Effector memory CD4-positive, alpha-beta T cell (primary cell): Measurements from ENCODE around the gene NPTXR.

Experiments used
- DNase-seq, 3 donors: peaks; one replicate each; pipeline ENCODE4 v3.0.0-alpha.2; 2020
- H3K27ac ChIP-seq: 2 replicates; pipeline ENCODE4 v1.7.0; 2013; ENCODE audit warnings: mild to moderate bottlenecking, low read length, moderate library complexity; ENCODE audit not compliant: insufficient read depth, poor library complexity, severe bottlenecking
- H3K27me3 ChIP-seq: replicated peaks from 2 replicates; pipeline ENCODE4 v1.7.0; 2013; ENCODE audit warnings: mild to moderate bottlenecking, low read length; ENCODE audit not compliant: insufficient read depth, control insufficient read depth, poor library complexity, severe bottlenecking
- H3K36me3 ChIP-seq: 2 replicates; pipeline ENCODE4 v1.7.0; 2013; ENCODE audit warnings: mild to moderate bottlenecking, low read length, moderate library complexity; ENCODE audit not compliant: control insufficient read depth, insufficient read depth
- H3K4me1 ChIP-seq: 2 replicates; pipeline ENCODE4 v1.7.0; 2013; ENCODE audit warnings: low read length, mild to moderate bottlenecking; ENCODE audit not compliant: control insufficient read depth, insufficient read depth, poor library complexity, severe bottlenecking
- H3K4me3 ChIP-seq: 2 replicates; pipeline ENCODE4 v1.7.0; 2013; ENCODE audit warnings: low read length, low read depth, mild to moderate bottlenecking; ENCODE audit not compliant: insufficient read depth, poor library complexity, severe bottlenecking
- H3K9me3 ChIP-seq: 2 replicates; pipeline ENCODE4 v1.7.0; 2013; ENCODE audit warnings: mild to moderate bottlenecking, low read length, moderate library complexity; ENCODE audit not compliant: control insufficient read depth

NPTXR gene

GRCh38 chr22:38784856-38785255 lies 59.0 kb downstream of the NPTXR start:
- Histone ChIP-seq H3K4me3 (no peak overlapping the region), H3K4me1 (no peaks in the 10 kb centered on the region), H3K27me3 (no peaks in the 10 kb centered on the region), H3K9me3 (no peaks in the 10 kb centered on the region), H3K36me3 (no peaks in the 10 kb centered on the region), H3K27ac (no peak overlapping the region)
- DNase-seq: no peak

DNA sequence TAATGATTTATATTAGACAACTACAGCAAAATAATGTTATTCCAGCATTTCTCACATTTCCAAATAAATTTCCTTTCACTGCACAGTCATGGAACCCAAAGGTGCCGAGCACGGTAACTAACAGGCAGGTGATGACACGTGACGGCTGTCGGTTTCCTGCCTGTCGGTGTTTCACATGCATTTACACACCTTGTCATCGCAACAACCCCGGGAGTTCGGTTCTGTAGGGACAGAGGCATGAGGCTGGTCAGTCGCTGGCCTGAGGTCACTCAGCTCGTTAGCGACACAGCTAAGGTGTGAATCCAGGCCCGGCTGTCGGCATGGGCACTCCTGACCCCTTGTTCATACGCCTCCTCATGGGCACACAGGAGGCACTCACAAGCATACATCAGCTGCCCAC lies 59.8 kb downstream of the NPTXR start:
- H3K4me3 ChIP-seq: no peak overlapping the region
- no peak for DNase-seq
- H3K4me1 ChIP-seq: no peaks in the 10 kb centered on the region
- H3K27ac ChIP-seq: no peak overlapping the region
- peaks cover 4% of the 10 kb centered on the region for H3K36me3 ChIP-seq
- H3K27me3 ChIP-seq: no peaks in the 10 kb centered on the region
- no peaks in the 10 kb centered on the region for H3K9me3 ChIP-seq

DNA sequence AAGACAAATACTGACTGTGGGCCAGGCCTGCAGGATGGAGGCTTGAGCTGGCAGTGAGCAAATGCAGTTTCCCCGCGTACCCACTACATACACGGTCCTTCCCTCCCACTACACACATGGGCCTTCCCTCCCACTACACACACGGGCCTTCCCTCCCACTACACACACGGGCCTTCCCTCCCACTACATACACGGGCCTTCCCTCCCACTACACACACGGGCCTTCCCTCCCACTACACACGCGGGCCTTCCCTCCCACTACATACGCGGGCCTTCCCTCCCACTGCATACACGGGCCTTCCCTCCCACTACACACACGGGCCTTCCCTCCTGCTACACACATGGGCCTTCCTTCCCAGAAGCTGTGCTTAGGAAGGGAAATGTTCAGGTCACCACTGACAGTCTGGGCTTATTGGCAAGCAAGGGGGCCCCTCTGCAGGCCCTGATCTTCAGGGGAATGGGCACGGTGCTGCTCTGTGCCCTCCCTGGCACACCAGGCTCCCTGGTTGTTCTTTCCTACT lies 60.7 kb downstream of the NPTXR start:
- no peak overlapping the region for H3K27ac ChIP-seq
- no peak overlapping the region for H3K4me3 ChIP-seq
- no peaks in the 10 kb centered on the region for H3K9me3 ChIP-seq
- no peaks in the 10 kb centered on the region for H3K4me1 ChIP-seq
- no peaks in the 10 kb centered on the region for H3K27me3 ChIP-seq
- peaks cover 4% of the 10 kb centered on the region for H3K36me3 ChIP-seq
- DNase-seq: no peak

- DNase-seq: no peak
- H3K9me3 ChIP-seq: no peaks in the 10 kb centered on the region
- no peak overlapping the region for H3K27ac ChIP-seq
- peaks cover 4% of the 10 kb centered on the region for H3K36me3 ChIP-seq
- no peaks in the 10 kb centered on the region for H3K4me1 ChIP-seq
- no peak overlapping the region for H3K4me3 ChIP-seq
- no peaks in the 10 kb centered on the region for H3K27me3 ChIP-seq
Measured at GRCh38 chr22:38782402-38783094, 61.3 kb downstream of the NPTXR start.

DNA sequence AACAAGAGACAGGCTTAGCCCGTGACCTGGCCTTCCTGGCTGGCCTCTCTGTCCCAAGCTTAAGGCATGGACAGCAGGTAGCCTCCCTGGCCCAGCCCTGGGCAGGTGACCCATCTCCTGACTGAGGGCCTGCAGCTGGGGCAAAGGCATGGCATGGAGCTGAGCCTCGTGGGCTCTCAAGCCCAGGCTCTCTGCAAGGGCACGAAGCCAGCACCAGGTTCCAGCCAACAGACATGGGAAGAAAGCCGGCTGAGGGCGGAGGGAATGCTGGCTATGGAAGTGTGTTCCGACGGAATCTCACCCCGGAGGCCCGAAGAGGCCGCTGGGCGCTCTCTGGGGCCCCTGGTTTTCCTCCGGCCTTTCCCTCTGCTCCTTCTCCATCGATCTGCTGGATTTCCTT lies 62.8 kb downstream of the NPTXR start:
- Histone ChIP-seq H3K27me3 (no peaks in the 10 kb centered on the region), H3K9me3 (no peaks in the 10 kb centered on the region), H3K36me3 (peaks cover 4% of the 10 kb centered on the region), H3K27ac (no peak overlapping the region), H3K4me1 (no peaks in the 10 kb centered on the region), H3K4me3 (no peak overlapping the region)
- no peak for DNase-seq

GRCh38 chr22:38777087-38777671 lies 66.6 kb downstream of the NPTXR start:
- H3K9me3 ChIP-seq: no peaks in the 10 kb centered on the region
- H3K4me3 ChIP-seq: no peak overlapping the region
- peaks cover 4% of the 10 kb centered on the region for H3K36me3 ChIP-seq
- no peak for DNase-seq
- no peaks in the 10 kb centered on the region for H3K27me3 ChIP-seq
- no peak overlapping the region for H3K27ac ChIP-seq
- H3K4me1 ChIP-seq: no peaks in the 10 kb centered on the region

DNA sequence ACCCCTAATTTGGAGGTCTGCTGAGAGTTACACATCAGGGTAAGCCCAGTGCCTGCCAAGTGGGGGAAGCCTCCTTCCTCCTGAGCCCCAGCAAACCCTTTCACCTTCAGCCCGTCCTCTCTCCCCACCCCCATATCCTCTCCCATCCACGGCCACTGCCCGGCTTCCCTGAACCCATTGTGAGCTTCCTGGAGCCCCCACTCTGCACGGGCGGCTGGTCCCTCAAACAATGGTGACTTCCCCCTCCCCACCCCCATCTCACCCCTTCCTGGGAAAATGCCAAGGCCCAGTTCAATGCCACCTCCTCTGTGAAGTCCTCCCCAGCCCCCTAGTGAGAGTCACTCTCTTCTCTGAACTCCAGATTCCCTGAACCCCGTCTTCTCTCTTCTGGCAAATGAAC lies 67.7 kb downstream of the NPTXR start:
- Histone ChIP-seq H3K4me1 (no peaks in the 10 kb centered on the region), H3K4me3 (no peak overlapping the region), H3K36me3 (peaks cover 4% of the 10 kb centered on the region), H3K27ac (no peak overlapping the region), H3K9me3 (no peaks in the 10 kb centered on the region), H3K27me3 (no peaks in the 10 kb centered on the region)
- DNase-seq: no peak

GRCh38 chr22:38775656-38776055 lies 68.2 kb downstream of the NPTXR start:
- H3K9me3 ChIP-seq: no peaks in the 10 kb centered on the region
- no peak overlapping the region for H3K27ac ChIP-seq
- no peak for DNase-seq
- H3K36me3 ChIP-seq: peaks cover 4% of the 10 kb centered on the region
- no peak overlapping the region for H3K4me3 ChIP-seq
- H3K27me3 ChIP-seq: no peaks in the 10 kb centered on the region
- no peaks in the 10 kb centered on the region for H3K4me1 ChIP-seq

GRCh38 chr22:38774496-38775166 lies 69.2 kb downstream of the NPTXR start:
- Histone ChIP-seq H3K27me3 (no peaks in the 10 kb centered on the region), H3K27ac (no peak overlapping the region), H3K4me3 (no peak overlapping the region), H3K4me1 (no peaks in the 10 kb centered on the region), H3K9me3 (no peaks in the 10 kb centered on the region), H3K36me3 (peaks cover 4% of the 10 kb centered on the region)
- DNase-seq: no peak

GRCh38 chr22:38773363-38773946 lies 70.4 kb downstream of the NPTXR start:
- no peaks in the 10 kb centered on the region for H3K36me3 ChIP-seq
- H3K9me3 ChIP-seq: no peaks in the 10 kb centered on the region
- H3K27ac ChIP-seq: no peak overlapping the region
- H3K4me1 ChIP-seq: no peaks in the 10 kb centered on the region
- DNase-seq: no peak
- H3K4me3 ChIP-seq: no peak overlapping the region
- no peaks in the 10 kb centered on the region for H3K27me3 ChIP-seq
